ENCODE measurements around the gene ABCG8. TPM values are rescaled to one million over a fixed set of nuclear protein-coding genes. Genes with fewer than 3 reads are reported as not detected.

ABCG8 gene
- total RNA-seq, 1 donor from 2014 or later = not detected

DNA sequence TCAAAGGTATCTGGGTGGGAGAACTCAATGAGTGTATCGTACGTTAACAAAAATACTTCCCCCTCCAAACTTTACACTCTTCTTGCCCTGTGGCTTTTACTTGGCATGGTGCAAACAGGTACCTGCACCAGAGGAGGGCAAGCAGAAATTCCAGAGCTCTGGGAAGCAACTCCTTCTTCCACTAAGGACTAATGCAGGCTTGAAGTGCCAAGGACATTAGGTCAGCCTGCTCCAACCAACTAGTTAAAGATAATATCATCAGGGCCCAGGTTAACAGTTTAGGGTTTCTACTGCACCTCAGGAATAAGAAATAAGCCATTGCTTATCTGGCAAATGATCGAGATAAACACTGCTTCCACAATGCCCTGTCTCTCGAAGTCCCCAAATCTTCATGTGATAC lies 86.7 kb downstream of the ABCG8 start:
- TF ChIP-seq, protein P1, sequence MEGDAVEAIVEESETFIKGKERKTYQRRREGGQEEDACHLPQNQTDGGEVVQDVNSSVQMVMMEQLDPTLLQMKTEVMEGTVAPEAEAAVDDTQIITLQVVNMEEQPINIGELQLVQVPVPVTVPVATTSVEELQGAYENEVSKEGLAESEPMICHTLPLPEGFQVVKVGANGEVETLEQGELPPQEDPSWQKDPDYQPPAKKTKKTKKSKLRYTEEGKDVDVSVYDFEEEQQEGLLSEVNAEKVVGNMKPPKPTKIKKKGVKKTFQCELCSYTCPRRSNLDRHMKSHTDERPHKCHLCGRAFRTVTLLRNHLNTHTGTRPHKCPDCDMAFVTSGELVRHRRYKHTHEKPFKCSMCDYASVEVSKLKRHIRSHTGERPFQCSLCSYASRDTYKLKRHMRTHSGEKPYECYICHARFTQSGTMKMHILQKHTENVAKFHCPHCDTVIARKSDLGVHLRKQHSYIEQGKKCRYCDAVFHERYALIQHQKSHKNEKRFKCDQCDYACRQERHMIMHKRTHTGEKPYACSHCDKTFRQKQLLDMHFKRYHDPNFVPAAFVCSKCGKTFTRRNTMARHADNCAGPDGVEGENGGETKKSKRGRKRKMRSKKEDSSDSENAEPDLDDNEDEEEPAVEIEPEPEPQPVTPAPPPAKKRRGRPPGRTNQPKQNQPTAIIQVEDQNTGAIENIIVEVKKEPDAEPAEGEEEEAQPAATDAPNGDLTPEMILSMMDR (IDR thresholded peaks at IDR 0.05; ENCODE audit: unreplicated experiment) = no peak
- Mint-ChIP-seq H3K9me3 (no peaks in the 10 kb centered on the region), H3K27me3 (ENCODE audit: low read depth) (no peaks in the 10 kb centered on the region), H3K36me3 (peaks cover 23% of the 10 kb centered on the region), H3K4me3 (no peak overlapping the region), H3K4me1 (no peaks in the 10 kb centered on the region), H3K27ac (no peak overlapping the region)
- DNase-seq (ENCODE audit: low spot score in 2 of 2, unreplicated experiment in 2 of 2) = no peak

DNA sequence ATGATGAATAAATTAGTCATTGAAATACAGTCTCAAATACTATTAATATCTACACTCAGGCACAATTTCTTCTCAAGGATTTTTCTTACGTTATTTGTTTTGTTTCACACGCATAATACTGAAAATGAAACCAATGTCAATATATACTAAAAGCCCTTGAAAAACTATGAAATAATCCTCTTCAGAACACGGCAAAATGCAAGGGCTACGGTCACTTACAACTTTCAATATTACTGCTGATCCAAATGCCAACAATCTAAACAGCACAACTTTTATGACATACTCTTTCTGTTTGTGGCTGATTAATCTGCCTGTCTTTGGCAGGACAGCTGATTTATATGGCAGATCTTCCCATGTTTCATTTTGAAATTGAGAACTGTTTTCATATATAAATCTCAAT lies 88.7 kb downstream of the ABCG8 start:
- no peaks in the 10 kb centered on the region for H3K9me3 Mint-ChIP-seq
- TF ChIP-seq, protein P1 (IDR thresholded peaks at IDR 0.05; ENCODE audit: unreplicated experiment) = no peak
- no peak overlapping the region for H3K4me3 Mint-ChIP-seq
- no peaks in the 10 kb centered on the region for H3K4me1 Mint-ChIP-seq
- H3K27me3 Mint-ChIP-seq (ENCODE audit: low read depth) = no peaks in the 10 kb centered on the region
- no peak for DNase-seq (ENCODE audit: low spot score in 2 of 2, unreplicated experiment in 2 of 2)
- peaks cover 33% of the 10 kb centered on the region for H3K36me3 Mint-ChIP-seq
- H3K27ac Mint-ChIP-seq = no peak overlapping the region

DNA sequence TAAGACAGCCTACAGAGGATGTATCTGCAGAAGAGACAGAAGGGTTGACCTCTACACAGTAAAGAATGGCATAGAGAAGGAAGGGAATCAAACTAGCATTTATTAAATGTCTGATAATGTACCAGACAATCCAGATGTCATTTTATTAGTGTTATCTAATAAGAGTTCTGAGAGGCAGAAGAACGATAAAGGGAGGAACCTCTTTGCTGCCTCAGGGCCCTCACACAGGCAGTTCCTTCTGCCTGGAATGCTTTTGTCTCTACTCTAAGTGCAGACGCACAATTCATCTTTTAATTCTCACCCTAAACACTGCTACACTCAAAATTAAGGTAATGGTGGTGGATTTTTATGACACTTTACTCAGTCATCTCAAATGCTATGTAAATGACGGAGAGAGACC lies 92.5 kb downstream of the ABCG8 start:
- H3K36me3 Mint-ChIP-seq = peaks cover 19% of the 10 kb centered on the region
- no peak overlapping the region for H3K4me3 Mint-ChIP-seq
- DNase-seq (ENCODE audit: low spot score in 2 of 2, unreplicated experiment in 2 of 2) = no peak
- no peaks in the 10 kb centered on the region for H3K9me3 Mint-ChIP-seq
- H3K27ac Mint-ChIP-seq = no peak overlapping the region
- no peaks in the 10 kb centered on the region for H3K27me3 Mint-ChIP-seq (ENCODE audit: low read depth)
- no peaks in the 10 kb centered on the region for H3K4me1 Mint-ChIP-seq
- TF ChIP-seq, protein P1 (IDR thresholded peaks at IDR 0.05; ENCODE audit: unreplicated experiment) = no peak

Other genes starting within 250 kb of the ABCG8 start
- gene THADA, start 242.9 kb upstream of the ABCG8 start, total RNA-seq = 28.5 to 33.6 TPM (median 29.7 TPM) in 3 replicates
- 11.3 to 12.0 TPM (median 11.8 TPM) in 3 replicates for gene PLEKHH2, start 201.7 kb upstream of the ABCG8 start, total RNA-seq
- 0.29 to 0.38 TPM (median 0.38 TPM) in 3 replicates for gene C1GALT1C1L, start 162.5 kb upstream of the ABCG8 start, total RNA-seq
- 29.2 to 31.0 TPM (median 30.7 TPM) in 3 replicates for gene DYNC2LI1, start 64.9 kb upstream of the ABCG8 start, total RNA-seq
- not detected in 3 replicates for gene ABCG5, start 132 bp upstream of the ABCG8 start, total RNA-seq
- 99.9 to 105 TPM (median 99.9 TPM) in 3 replicates for gene LRPPRC, start 157.0 kb downstream of the ABCG8 start, total RNA-seq

Measured in mesothelial cell of epicardium (in vitro differentiated cells).